Measurements from ENCODE around the gene HINT3.

- TF ChIP-seq CTCF (IDR thresholded peaks at IDR 0.05) (no peak), POLR2A (IDR thresholded peaks at IDR 0.05) (no peak)
Measured at GRCh38 chr6:125981571-125982185, 25.1 kb downstream of the HINT3 start.

Measured in heart left ventricle (tissue), 13 donors.